ENCODE measurements around the gene ATP8B3. TPM values are rescaled to one million over a fixed set of nuclear protein-coding genes. Genes with fewer than 3 reads are reported as not detected.
A peak's percentile ranks its signal among the peaks of the same experiment; 100 is the strongest.

The ATP8B3 gene
- total RNA-seq, 2 donors from 2014 or later: 0.51 to 0.74 TPM

GRCh38 chr19:1828279-1829238 is 16.5 kb upstream of the ATP8B3 start:
- Histone ChIP-seq H3K4me1 (peaks cover 0 to 17% of the 10 kb centered on the region in 2 donors), H3K27me3 (no peaks in the 10 kb centered on the region), H3K36me3 (peaks cover 34% of the 10 kb centered on the region), H3K27ac (no peak overlapping the region), H3K9me3 (no peaks in the 10 kb centered on the region), H3K4me3 (no peak overlapping the region)
- TF ChIP-seq CTCF (IDR thresholded peaks at IDR 0.05): no peak
- DNase-seq (ENCODE audit: low spot score): no peak

GRCh38 chr19:1827566-1828278 is 15.6 kb upstream of the ATP8B3 start:
- H3K27me3 ChIP-seq: no peaks in the 10 kb centered on the region
- H3K27ac ChIP-seq: no peak overlapping the region
- H3K9me3 ChIP-seq: no peaks in the 10 kb centered on the region
- no peak for DNase-seq (ENCODE audit: low spot score)
- no peak overlapping the region for H3K4me3 ChIP-seq
- H3K4me1 ChIP-seq: peaks cover 0 to 10% of the 10 kb centered on the region in 2 donors
- TF ChIP-seq CTCF (IDR thresholded peaks at IDR 0.05): no peak
- H3K36me3 ChIP-seq: peaks cover 41% of the 10 kb centered on the region

- Histone ChIP-seq H3K36me3 (peaks cover 48% of the 10 kb centered on the region), H3K9me3 (no peaks in the 10 kb centered on the region), H3K27ac (no peak overlapping the region), H3K27me3 (no peaks in the 10 kb centered on the region), H3K4me3 (no peak overlapping the region), H3K4me1 (peaks cover 0 to 10% of the 10 kb centered on the region in 2 donors)
- TF ChIP-seq CTCF (IDR thresholded peaks at IDR 0.05): no peak
- no peak for DNase-seq (ENCODE audit: low spot score)
Observed at GRCh38 chr19:1826557-1827521, 14.8 kb upstream of the ATP8B3 start.

GRCh38 chr19:1825909-1826556 is 14.0 kb upstream of the ATP8B3 start:
- no peak for DNase-seq (ENCODE audit: low spot score)
- Histone ChIP-seq H3K4me1 (peaks cover 0 to 10% of the 10 kb centered on the region in 2 donors), H3K27ac (no peak overlapping the region), H3K27me3 (no peaks in the 10 kb centered on the region), H3K9me3 (no peaks in the 10 kb centered on the region), H3K4me3 (no peak overlapping the region), H3K36me3 (peaks cover 57% of the 10 kb centered on the region)
- peak; percentile 85 to 93 for TF ChIP-seq CTCF (IDR thresholded peaks at IDR 0.05)

GRCh38 chr19:1824252-1824622 is 12.2 kb upstream of the ATP8B3 start:
- no peak overlapping the region for H3K4me3 ChIP-seq
- H3K27me3 ChIP-seq: no peaks in the 10 kb centered on the region
- no peak for DNase-seq (ENCODE audit: low spot score)
- peaks cover 0 to 10% of the 10 kb centered on the region in 2 donors for H3K4me1 ChIP-seq
- peaks cover 73% of the 10 kb centered on the region for H3K36me3 ChIP-seq
- H3K9me3 ChIP-seq: no peaks in the 10 kb centered on the region
- TF ChIP-seq CTCF (IDR thresholded peaks at IDR 0.05): no peak
- H3K27ac ChIP-seq: no peak overlapping the region
